ENCODE measurements around the gene ZNF580. TPM values are rescaled to one million over a fixed set of nuclear protein-coding genes. Genes with fewer than 3 reads are reported as not detected.
A peak's percentile ranks its signal among the peaks of the same experiment; 100 is the strongest.

Gene ZNF580
- total and polyA plus RNA-seq, 5 donors, result 18.7 to 32.0 (median 27.7) TPM

- DNase-seq, result peak in 2 of 3 donors; percentile 9 to 10
- H3K4me1 ChIP-seq (ENCODE audit: control insufficient read depth, insufficient read depth, low read length), result peaks cover 2% of the 10 kb centered on the region
- no peak overlapping the region for H3K4me3 ChIP-seq (ENCODE audit: low read length)
- no peak overlapping the region for H3K27ac ChIP-seq (ENCODE audit: low read length)
- H3K9me3 ChIP-seq (ENCODE audit: control insufficient read depth, low read length), result no peaks in the 10 kb centered on the region
- intact Hi-C loops (cut with DNase I), result no loop called here
- no peak for ATAC-seq
- no peaks in the 10 kb centered on the region for H3K27me3 ChIP-seq (ENCODE audit: control insufficient read depth, insufficient read depth)
- WGBS, result 80% methylated on average over 8 of the region's 8 CpGs
Measured at GRCh38 chr19:55617426-55617825, 23.4 kb upstream of the ZNF580 start.

DNA sequence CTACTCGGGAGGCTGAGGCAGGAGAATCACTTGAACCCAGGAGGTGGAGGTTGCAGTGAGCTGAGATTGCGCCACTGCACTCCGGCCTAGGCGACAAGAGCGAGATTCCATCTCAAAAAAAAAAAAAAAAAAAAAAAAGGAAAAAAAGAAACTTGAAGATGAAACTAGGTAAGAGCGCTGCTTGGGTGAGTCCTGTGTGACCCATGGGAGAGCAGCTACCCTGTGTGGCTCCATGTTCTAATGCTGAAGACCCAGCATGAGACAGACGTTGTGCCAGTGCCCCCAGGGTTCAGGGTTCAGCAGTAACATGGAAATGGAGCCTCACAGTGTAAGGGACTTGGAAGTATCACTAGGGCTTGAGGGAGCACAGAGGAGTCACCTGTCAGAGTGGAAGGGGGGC lies 22.4 kb upstream of the ZNF580 start:
- WGBS, result 89% methylated on average over 7 of the region's 7 CpGs
- Histone ChIP-seq H3K27ac (ENCODE audit: low read length) (no peak overlapping the region), H3K27me3 (ENCODE audit: control insufficient read depth, insufficient read depth) (no peaks in the 10 kb centered on the region), H3K4me3 (ENCODE audit: low read length) (no peak overlapping the region), H3K9me3 (ENCODE audit: control insufficient read depth, low read length) (no peaks in the 10 kb centered on the region), H3K4me1 (ENCODE audit: control insufficient read depth, insufficient read depth, low read length) (no peaks in the 10 kb centered on the region)
- peak in 2 of 3 donors; percentile 3 to 27 for DNase-seq
- ATAC-seq, result no peak
- intact Hi-C loops (cut with DNase I), result no loop called here

DNA sequence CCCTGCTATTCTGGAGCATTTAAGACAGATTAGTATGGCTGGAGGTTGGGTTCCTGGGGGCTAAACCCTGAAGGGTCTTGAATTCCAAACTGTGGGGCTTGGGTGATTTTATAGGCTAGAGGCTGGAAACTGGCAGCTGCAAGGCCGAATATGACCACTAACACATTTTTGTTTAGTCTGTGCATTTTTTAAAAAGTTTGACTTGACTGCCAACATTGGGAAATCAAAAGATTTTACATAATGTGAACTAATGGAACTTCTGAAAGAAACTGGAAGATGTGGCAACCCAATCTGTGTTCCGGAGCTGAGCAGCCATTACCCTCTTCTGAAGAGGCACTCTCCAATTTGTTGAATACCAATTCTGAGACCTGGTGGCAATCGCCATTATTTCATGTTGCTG lies 21.5 kb upstream of the ZNF580 start:
- ATAC-seq, result no peak
- intact Hi-C loops (cut with DNase I), result no loop called here
- H3K27me3 ChIP-seq (ENCODE audit: control insufficient read depth, insufficient read depth), result no peaks in the 10 kb centered on the region
- peak in 1 of 3 donors; percentile 6 for DNase-seq
- H3K4me1 ChIP-seq (ENCODE audit: control insufficient read depth, insufficient read depth, low read length), result no peaks in the 10 kb centered on the region
- no peak overlapping the region for H3K4me3 ChIP-seq (ENCODE audit: low read length)
- WGBS, result 79% methylated on average over 3 of the region's 3 CpGs
- H3K27ac ChIP-seq (ENCODE audit: low read length), result no peak overlapping the region
- no peaks in the 10 kb centered on the region for H3K9me3 ChIP-seq (ENCODE audit: control insufficient read depth, low read length)

GRCh38 chr19:55620410-55621204 lies 20.2 kb upstream of the ZNF580 start:
- 88% methylated on average over 12 of the region's 12 CpGs for WGBS
- Histone ChIP-seq H3K27me3 (ENCODE audit: control insufficient read depth, insufficient read depth) (no peaks in the 10 kb centered on the region), H3K9me3 (ENCODE audit: control insufficient read depth, low read length) (no peaks in the 10 kb centered on the region), H3K4me3 (ENCODE audit: low read length) (no peak overlapping the region), H3K27ac (ENCODE audit: low read length) (no peak overlapping the region), H3K4me1 (ENCODE audit: control insufficient read depth, insufficient read depth, low read length) (no peaks in the 10 kb centered on the region)
- ATAC-seq, result no peak
- peak in 1 of 3 donors; percentile 42 for DNase-seq
- intact Hi-C loops (cut with DNase I), result no loop called here

GRCh38 chr19:55621205-55621672 lies 19.6 kb upstream of the ZNF580 start:
- peak in 1 of 3 donors; percentile 50 for DNase-seq
- Histone ChIP-seq H3K4me3 (ENCODE audit: low read length) (no peak overlapping the region), H3K27ac (ENCODE audit: low read length) (no peak overlapping the region), H3K27me3 (ENCODE audit: control insufficient read depth, insufficient read depth) (no peaks in the 10 kb centered on the region), H3K4me1 (ENCODE audit: control insufficient read depth, insufficient read depth, low read length) (no peaks in the 10 kb centered on the region), H3K9me3 (ENCODE audit: control insufficient read depth, low read length) (no peaks in the 10 kb centered on the region)
- ATAC-seq, result no peak
- intact Hi-C loops (cut with DNase I), result no loop called here
- 82% methylated on average over 9 of the region's 9 CpGs for WGBS

- H3K27ac ChIP-seq (ENCODE audit: low read length), result no peak overlapping the region
Measured at GRCh38 chr19:55621673-55622231, 19.1 kb upstream of the ZNF580 start.

DNA sequence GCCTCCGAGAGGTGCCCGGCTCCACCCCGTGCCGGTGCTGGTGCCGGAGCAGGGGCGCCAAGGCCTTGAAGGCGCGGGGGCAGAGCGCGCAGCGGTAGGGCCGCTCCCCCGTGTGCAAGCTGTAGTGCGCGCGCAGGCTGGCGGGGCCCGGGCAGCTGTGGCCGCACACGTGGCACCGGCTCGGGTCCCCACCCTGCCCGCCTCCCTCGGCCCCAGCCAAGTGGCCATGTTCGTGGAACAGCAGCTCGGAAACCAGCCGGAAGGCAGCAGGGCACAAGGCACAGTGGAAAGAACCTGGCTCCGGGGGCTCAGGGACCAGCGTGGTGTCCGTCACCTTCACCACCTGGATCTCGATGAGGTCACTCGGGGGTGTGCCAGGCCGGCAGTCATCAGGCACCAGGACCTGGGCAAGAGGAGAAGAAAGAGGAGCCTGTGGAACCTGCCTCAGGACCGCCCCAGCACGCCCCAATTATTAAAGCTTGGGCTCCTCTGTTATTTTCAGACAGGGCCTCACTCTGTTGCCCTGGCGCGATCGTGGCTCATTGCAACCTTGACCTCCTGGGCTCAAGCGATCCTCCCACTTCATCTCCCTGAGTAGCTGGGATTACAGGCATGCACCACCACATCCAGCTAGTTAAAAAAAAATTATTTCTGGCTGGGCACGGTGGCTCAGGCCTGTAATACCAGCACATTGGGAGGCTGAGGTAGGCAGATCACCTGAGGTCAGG lies 18.4 kb upstream of the ZNF580 start:
- H3K4me3 ChIP-seq (ENCODE audit: low read length), result no peak overlapping the region
- ATAC-seq, result peak in 1 of 2 donors; percentile 3
- H3K27me3 ChIP-seq (ENCODE audit: control insufficient read depth, insufficient read depth), result no peaks in the 10 kb centered on the region
- WGBS, result 93% methylated on average over 40 of the region's 40 CpGs
- DNase-seq, result peak; percentile 21 to 59 (median 59)
- intact Hi-C loops (cut with DNase I), result no loop called here
- no peaks in the 10 kb centered on the region for H3K9me3 ChIP-seq (ENCODE audit: control insufficient read depth, low read length)
- H3K27ac ChIP-seq (ENCODE audit: low read length), result peak overlapping the region; percentile 4
- no peaks in the 10 kb centered on the region for H3K4me1 ChIP-seq (ENCODE audit: control insufficient read depth, insufficient read depth, low read length)

More at GRCh38 chr19:55621673-55622231, 19.1 kb upstream of the ZNF580 start:
- H3K4me3 ChIP-seq (ENCODE audit: low read length), result no peak overlapping the region
- peak; percentile 39 to 74 (median 71) for DNase-seq
- 94% methylated on average over 55 of the region's 55 CpGs for WGBS
- H3K4me1 ChIP-seq (ENCODE audit: control insufficient read depth, insufficient read depth, low read length), result no peaks in the 10 kb centered on the region
- no peak for ATAC-seq
- H3K9me3 ChIP-seq (ENCODE audit: control insufficient read depth, low read length), result no peaks in the 10 kb centered on the region
- intact Hi-C loops (cut with DNase I), result no loop called here
- no peaks in the 10 kb centered on the region for H3K27me3 ChIP-seq (ENCODE audit: control insufficient read depth, insufficient read depth)

DNA sequence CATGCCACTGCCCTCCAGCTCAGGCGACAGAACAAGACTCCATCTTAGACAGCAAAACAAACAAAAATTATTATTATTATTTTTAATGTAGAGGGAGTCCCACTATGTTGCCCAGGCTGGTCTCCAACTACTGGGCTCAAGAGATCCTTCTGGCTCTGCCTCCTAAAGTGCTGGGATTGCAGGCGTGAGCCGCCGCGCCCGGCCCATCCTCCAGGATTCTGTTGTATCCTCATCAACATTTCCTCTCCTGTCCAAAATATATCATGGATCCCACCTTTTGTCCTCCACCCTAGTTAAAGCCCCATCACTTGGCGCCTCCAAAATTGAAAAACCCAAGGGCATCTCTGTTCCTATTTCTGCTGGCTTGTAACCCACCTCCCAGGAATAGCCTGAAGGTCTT lies 17.7 kb upstream of the ZNF580 start:
- no peaks in the 10 kb centered on the region for H3K4me1 ChIP-seq (ENCODE audit: control insufficient read depth, insufficient read depth, low read length)
- no peaks in the 10 kb centered on the region for H3K9me3 ChIP-seq (ENCODE audit: control insufficient read depth, low read length)
- no peak for ATAC-seq
- intact Hi-C loops (cut with DNase I), result no loop called here
- no peak overlapping the region for H3K4me3 ChIP-seq (ENCODE audit: low read length)
- DNase-seq, result peak in 2 of 3 donors; percentile 44 to 55
- H3K27ac ChIP-seq (ENCODE audit: low read length), result peak overlapping the region; percentile 36
- 92% methylated on average over 7 of the region's 7 CpGs for WGBS
- no peaks in the 10 kb centered on the region for H3K27me3 ChIP-seq (ENCODE audit: control insufficient read depth, insufficient read depth)

DNA sequence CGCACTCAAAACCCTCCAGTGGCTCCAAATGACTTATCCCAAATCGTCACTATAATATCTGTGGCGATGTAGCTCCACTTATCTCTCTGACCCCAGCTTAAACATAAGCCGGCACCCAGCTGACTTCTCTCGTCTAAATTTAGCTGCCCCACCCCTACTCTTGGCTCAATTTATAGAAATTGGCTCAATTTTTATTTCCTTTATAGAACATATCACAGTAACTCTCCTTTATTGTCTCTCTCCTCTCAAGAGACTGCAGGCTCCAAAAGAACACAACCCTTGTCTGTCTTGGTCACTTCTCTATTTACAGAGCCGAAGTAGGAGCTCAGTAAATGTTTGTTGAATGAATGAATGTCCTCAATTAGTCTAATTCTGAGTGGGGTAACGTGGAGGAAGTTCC lies 17.2 kb upstream of the ZNF580 start:
- peak overlapping the region; percentile 47 for H3K27ac ChIP-seq (ENCODE audit: low read length)
- peak overlapping the region; percentile 53 for H3K4me3 ChIP-seq (ENCODE audit: low read length)
- H3K4me1 ChIP-seq (ENCODE audit: control insufficient read depth, insufficient read depth, low read length), result no peaks in the 10 kb centered on the region
- no peaks in the 10 kb centered on the region for H3K27me3 ChIP-seq (ENCODE audit: control insufficient read depth, insufficient read depth)
- ATAC-seq, result no peak
- no peak for DNase-seq
- intact Hi-C loops (cut with DNase I), result no loop called here
- 35% methylated on average over 7 of the region's 7 CpGs for WGBS
- H3K9me3 ChIP-seq (ENCODE audit: control insufficient read depth, low read length), result no peaks in the 10 kb centered on the region

GRCh38 chr19:55624109-55625003 lies 16.4 kb upstream of the ZNF580 start, which contains the start of gene ZNF784:
ZNF784 (minus strand) TSS chr19:55624566; CDS start chr19:55624561, 5 bp downstream.
- H3K4me3 ChIP-seq (ENCODE audit: low read length), result peak within 1 kb of the TSS; percentile 53

More at GRCh38 chr19:55624109-55625003, 16.4 kb upstream of the ZNF580 start, which contains the start of gene ZNF784:
- peak; percentile 93 to 97 (median 97) for DNase-seq
- intact Hi-C loops (cut with DNase I), result no loop called here
- no peaks in the 10 kb centered on the region for H3K27me3 ChIP-seq (ENCODE audit: control insufficient read depth, insufficient read depth)
- no peaks in the 10 kb centered on the region for H3K4me1 ChIP-seq (ENCODE audit: control insufficient read depth, insufficient read depth, low read length)
- H3K9me3 ChIP-seq (ENCODE audit: control insufficient read depth, low read length), result no peaks in the 10 kb centered on the region
- peak; percentile 92 to 93 for ATAC-seq
- H3K27ac ChIP-seq (ENCODE audit: low read length), result peak within 1 kb of the TSS; percentile 86
- WGBS, result under 1% methylated on average over 56 of the region's 56 CpGs

Measured in right cardiac atrium (tissue), 5 donors.